K562 (cell line): ENCODE data around the gene SORCS2. TPM values are rescaled to one million over a fixed set of nuclear protein-coding genes. Genes with fewer than 3 reads are reported as not detected.

ENCODE experiments used
- ATAC-seq: fragments of 200-7000 bp; cut with Tn5 transposase; 3 replicates; pipeline ENCODE4 v1.9.1; 2020; ENCODE audit warnings: moderate library complexity
- BruUV-seq: library from RNA; stranded (reverse); fragments of 400-500 nt; replicated peaks from 2 replicates; lab custom pipeline; 2021; lab: Mats Ljungman, UMichigan
- CTCF ChIA-PET: fragments of 300-600 bp; formaldehyde crosslinking; extraction: SDS; loops from one replicate; lab custom pipeline; 2021; ENCODE audit warnings: low intra/inter-chr PET ratio; lab: Yijun Ruan, JAX
- POLR2A ChIA-PET: fragments of 300-600, 350-650 bp; sonication (Branson Sonifier 250); formaldehyde crosslinking; extraction: SDS; loops from one replicate; lab custom pipeline; 2021; ENCODE audit warnings: antibody characterized with exemption, inconsistent platforms; lab: Yijun Ruan, JAX
- DNase-seq, 4 experiments: peaks; one replicate each; pipeline versions ENCODE4 v3.0.0 to v3.0.0-alpha.2; 2011 to 2018; ENCODE audit warnings: low spot score in 3 of 4, mixed read lengths in 3 of 4; ENCODE audit errors: extremely low read depth in 1 of 4
- FAIRE-seq: peaks from 2 replicates; lab custom pipeline; 2011; peaks lifted over from hg19 to GRCh38; lab: Jason Lieb, UNC
- H2AFZ ChIP-seq: 2 replicates; pipeline ENCODE4 v1.6.0; 2011; ENCODE audit warnings: low read depth, low read length, control low read depth, inconsistent platforms
- H3K27ac ChIP-seq: fragments of 200-600 bp; 3 replicates; pipeline ENCODE4 v1.8.0; 2011; ENCODE audit warnings: low read depth, mild to moderate bottlenecking, control low read depth, inconsistent platforms, low read length, moderate library complexity, mixed read lengths; ENCODE audit errors: extremely low read depth
- H3K27me3 ChIP-seq, 2 experiments: fragments of 300-600 bp in 1 of 2; 2 replicates in 1 of 2; 3 replicates in 1 of 2; pipeline versions ENCODE4 v1.6.0 to v1.8.0; 2011; ENCODE audit warnings: inconsistent platforms in 2 of 2, low read length in 2 of 2, mild to moderate bottlenecking in 1 of 2, mixed read lengths in 1 of 2, moderate library complexity in 1 of 2; ENCODE audit not compliant: control insufficient read depth in 2 of 2, insufficient read depth in 2 of 2
- H3K36me3 ChIP-seq: fragments of 300-600 bp; 3 replicates; pipeline ENCODE4 v1.8.0; 2011; ENCODE audit warnings: mild to moderate bottlenecking, low read length, inconsistent platforms; ENCODE audit not compliant: control insufficient read depth, insufficient read depth
- H3K4me1 ChIP-seq, 2 experiments: fragments of 200-600 bp in 1 of 2; replicated peaks in 1 of 2; 2 replicates in 1 of 2; 3 replicates in 1 of 2; pipeline versions ENCODE4 v1.5.1 to v1.8.0; 2011; ENCODE audit warnings: inconsistent platforms in 2 of 2, low read length in 2 of 2, mild to moderate bottlenecking in 1 of 2, mixed read lengths in 1 of 2, moderate library complexity in 1 of 2; ENCODE audit not compliant: control insufficient read depth in 2 of 2, insufficient read depth in 2 of 2
- H3K4me2 ChIP-seq: 2 replicates; pipeline ENCODE4 v1.6.1; 2011; ENCODE audit warnings: low read length, control low read depth, inconsistent platforms, mixed read lengths; ENCODE audit not compliant: insufficient read depth
- H3K4me3 ChIP-seq: fragments of 200-600 bp; sonication (generic), shearing (Covaris generic); 2 replicates; pipeline ENCODE4 v1.5.1; 2016; ENCODE audit warnings: control low read depth, inconsistent platforms
- H3K79me2 ChIP-seq: fragments of 200-600 bp; 3 replicates; pipeline ENCODE4 v1.8.0; 2011; ENCODE audit warnings: low read length, inconsistent platforms; ENCODE audit not compliant: control insufficient read depth, insufficient read depth
- H3K9ac ChIP-seq, 2 experiments: 2 replicates each; pipeline versions ENCODE4 v1.6.0 to v1.6.1; 2011; ENCODE audit warnings: low read depth in 2 of 2, low read length in 2 of 2, control low read depth in 1 of 2, inconsistent platforms in 1 of 2, mild to moderate bottlenecking in 1 of 2, mixed read lengths in 1 of 2; ENCODE audit not compliant: insufficient read depth in 1 of 2
- H3K9me1 ChIP-seq: one replicate; pipeline ENCODE4 v1.6.0; 2011; ENCODE audit warnings: inconsistent platforms, mild to moderate bottlenecking, low read length, moderate library complexity; ENCODE audit not compliant: control insufficient read depth, insufficient read depth
- H3K9me3 ChIP-seq: replicated peaks from 2 replicates; pipeline ENCODE4 v1.5.1; 2011; ENCODE audit warnings: low read depth, low read length, inconsistent platforms; ENCODE audit not compliant: control insufficient read depth, insufficient read depth
- H4K20me1 ChIP-seq: replicated peaks from 2 replicates; pipeline ENCODE4 v1.6.1; 2011; ENCODE audit warnings: low read length, inconsistent platforms, mixed read lengths; ENCODE audit not compliant: control insufficient read depth, insufficient read depth
- CREB1 ChIP-seq, 2 experiments: sonication (generic) in 1 of 2; formaldehyde crosslinking in 1 of 2; IDR thresholded peaks; 2 replicates each; pipeline versions ENCODE4 v1.6.1 to v1.8.0; 2012 to 2022; ENCODE audit warnings: inconsistent platforms in 1 of 2, mild to moderate bottlenecking in 1 of 2, missing genetic modification reagents in 1 of 2, moderate library complexity in 1 of 2
- DNMT1 ChIP-seq: fragments of 450-650 bp; IDR thresholded peaks from 2 replicates; pipeline ENCODE4 v1.6.1; 2016; ENCODE audit warnings: antibody characterized with exemption, mild to moderate bottlenecking
- GATAD2A ChIP-seq: fragments of 450-650 bp; IDR thresholded peaks from 2 replicates; pipeline ENCODE4 v1.6.1; 2017
- HIVEP1 ChIP-seq: fragments of 250-450 bp; sonication (Bioruptor Pico); IDR thresholded peaks from 2 replicates; pipeline ENCODE4 v1.4.0; 2020; ENCODE audit warnings: mild to moderate bottlenecking
- HMGN3 ChIP-seq: IDR thresholded peaks from 2 replicates; pipeline ENCODE4 v1.6.1; 2011; ENCODE audit warnings: borderline replicate concordance, low read depth, mild to moderate bottlenecking, mixed read lengths, low read length; ENCODE audit not compliant: insufficient read length; ENCODE audit errors: extremely low read depth
- KAT7 ChIP-seq: sonication (generic); formaldehyde crosslinking; IDR thresholded peaks from 2 replicates; pipeline ENCODE4 v1.8.0; 2022; ENCODE audit warnings: missing genetic modification reagents, mild to moderate bottlenecking, borderline replicate concordance
- KAT8 ChIP-seq: fragments of 450-650 bp; IDR thresholded peaks from 2 replicates; pipeline ENCODE4 v1.6.1; 2016; ENCODE audit warnings: low read depth, mild to moderate bottlenecking
- LCOR ChIP-seq: sonication (generic); formaldehyde crosslinking; IDR thresholded peaks from 2 replicates; pipeline ENCODE4 v1.8.0; 2022; ENCODE audit warnings: mild to moderate bottlenecking, missing genetic modification reagents
- NFE2L1 ChIP-seq: fragments of 450-650 bp; IDR thresholded peaks from 2 replicates; pipeline ENCODE4 v1.6.1; 2016; ENCODE audit warnings: missing genetic modification characterization, low read depth, mild to moderate bottlenecking, missing compliant biosample characterization, moderate library complexity, borderline replicate concordance
- NRF1 ChIP-seq, 2 experiments: fragments of 450-650 bp; IDR thresholded peaks in 1 of 2; conservative IDR thresholded peaks in 1 of 2; 2 replicates each; pipeline ENCODE4 v1.6.1; 2014; ENCODE audit warnings: mild to moderate bottlenecking in 2 of 2
- RAD51 ChIP-seq: fragments of 450-650 bp; IDR thresholded peaks from 2 replicates; pipeline ENCODE4 v1.7.1; 2016; ENCODE audit warnings: low read depth, mild to moderate bottlenecking, borderline replicate concordance
- SMARCA4 ChIP-seq: fragments of 450-650 bp; IDR thresholded peaks from 2 replicates; pipeline ENCODE4 v1.6.1; 2016
- TAF9B ChIP-seq: fragments of 450-650 bp; IDR thresholded peaks from 2 replicates; pipeline ENCODE4 v1.6.1; 2018; ENCODE audit warnings: mild to moderate bottlenecking; ENCODE audit not compliant: partially characterized antibody
- ZNF133 ChIP-seq: fragments of 250-450 bp; sonication (Bioruptor Pico); IDR thresholded peaks from 2 replicates; pipeline ENCODE4 v1.4.0; 2020; ENCODE audit warnings: mild to moderate bottlenecking
- ZNF174 ChIP-seq: fragments of 250-450 bp; sonication (Bioruptor Pico); IDR thresholded peaks from 2 replicates; pipeline ENCODE4 v1.4.0; 2020; ENCODE audit warnings: mild to moderate bottlenecking
- ZNF316 ChIP-seq: fragments of 450-650 bp; IDR thresholded peaks from 2 replicates; pipeline ENCODE4 v1.6.1; 2016
- ZNF79 ChIP-seq: fragments of 250-450 bp; sonication (Bioruptor Pico); IDR thresholded peaks from 2 replicates; pipeline ENCODE4 v1.4.0; 2020; ENCODE audit warnings: low read depth, mild to moderate bottlenecking, moderate library complexity
- WGBS: fragments of 100-300 bp; shearing (Covaris generic); methylation state at CpG from one replicate; pipeline ENCODE4 v1.1.6; 2016; ENCODE audit warnings: low coverage, mixed read lengths; ENCODE audit not compliant: insufficient coverage; ENCODE audit errors: missing lambda C conversion rate; 5-methylcytosine and 5-hydroxymethylcytosine counted together
- in situ Hi-C: fragments of 300-500 bp; cut with MboI; formaldehyde crosslinking; loops from 4 replicates; pipeline ENCODE4 v1.15.0; 2018; ENCODE audit warnings: inconsistent platforms, mixed read lengths
- intact Hi-C: fragments of 100-400 bp; cut with micrococcal nuclease; formaldehyde crosslinking; loops from 2 replicates; pipeline ENCODE4 v1.14.2; 2022
- polyA plus RNA-seq, 8 experiments: library from polyadenylated mRNA; depleted of rRNA in 4 of 8; stranded (reverse) in 5 of 8; unstranded in 3 of 8; fragments of >200 nt; fragmentation: Nextera tagmentation in 2 of 8; fragmentation: Illumina TruSeq in 1 of 8; extraction: Ambion mirVana in 2 of 8; extraction: Trizol in 1 of 8; gene quantifications; 2 replicates each; pipeline versions ENCODE4 v1.2.1 to v1.2.3, GENCODE V29; 2011 to 2014; ENCODE audit warnings: inconsistent platforms in 1 of 8, missing spikeins in 1 of 8
- total RNA-seq, 7 experiments: library from RNA; depleted of rRNA in 6 of 7; stranded (reverse); fragments of >200 nt in 6 of 7; fragmentation: Illumina TruSeq in 2 of 7; extraction: Trizol in 2 of 7; gene quantifications; 2 replicates each; pipeline versions ENCODE4 v1.2.1 to v1.2.3, GENCODE V29; 2011 to 2021; ENCODE audit warnings: low replicate concordance in 1 of 7

The SORCS2 gene
- total and polyA plus RNA-seq, 9 of the 15 experiments (the other 6 are each of a cell fraction or from before 2014, with no cell fraction given), result not detected

- in situ Hi-C loops (no loop called here), intact Hi-C loops (no loop called here)
- DNase-seq (no peak), ATAC-seq (no peak), FAIRE-seq (no peak)
- Histone ChIP-seq H3K9ac (no peak overlapping the region), H3K36me3 (no peaks in the 10 kb centered on the region), H3K79me2 (no peaks in the 10 kb centered on the region), H3K27me3 (peaks cover 10 to 39% of the 10 kb centered on the region in 2 experiments; a peak in 3 of 5 replicates), H3K4me2 (no peak overlapping the region), H3K9me1 (no peaks in the 10 kb centered on the region), H4K20me1 (peaks cover 10% of the 10 kb centered on the region), H3K27ac (no peak overlapping the region), H2AFZ (no peak overlapping the region), H3K4me1 (no peaks in the 10 kb centered on the region; a peak in 1 of 5 replicates), H3K9me3 (no peaks in the 10 kb centered on the region), H3K4me3 (no peak overlapping the region)
- no TSS peak for BruUV-seq
- WGBS, result 3% methylated on average over 19 of the region's 27 CpGs
- ChIA-PET POLR2A (no interaction called here), CTCF (no interaction called here)
- no peak for TF ChIP-seq ZNF79
- no peak for TF ChIP-seq TAF9B
- no peak for TF ChIP-seq ZNF316
- TF ChIP-seq ZNF133 (CRISPR knock-in tag), result no peak
- TF ChIP-seq ZNF174 (CRISPR knock-in tag), result no peak
- TF ChIP-seq GATAD2A, result no peak
Observed at GRCh38 chr4:7510066-7510465, 317.7 kb downstream of the SORCS2 start.

- H3K36me3 ChIP-seq, result no peaks in the 10 kb centered on the region
- no peak for ATAC-seq
- ChIA-PET POLR2A (no interaction called here), CTCF (no interaction called here)
- peaks cover 10% of the 10 kb centered on the region for H4K20me1 ChIP-seq
- no peaks in the 10 kb centered on the region for H3K9me1 ChIP-seq
- no peak for TF ChIP-seq NRF1 (conservative IDR thresholded peaks at IDR 0.05 in 1 of 2, IDR thresholded peaks at IDR 0.05 in 1 of 2)
- TF ChIP-seq HIVEP1 (CRISPR knock-in tag), result no peak
- no peak for TF ChIP-seq KAT8
- no peak for TF ChIP-seq SMARCA4
- no peak for TF ChIP-seq HMGN3
- TF ChIP-seq DNMT1, result no peak
- TF ChIP-seq RAD51, result no peak
- no peak for TF ChIP-seq KAT7 (CRISPR knock-in tag)
- TF ChIP-seq CREB1 (IDR thresholded peaks at IDR 0.05), result no peak
- no peak for TF ChIP-seq CREB1 (CRISPR knock-in tag; IDR thresholded peaks at IDR 0.05)
- no peak for TF ChIP-seq LCOR (CRISPR knock-in tag)
- no peak for TF ChIP-seq NFE2L1 (tag)
- DNase-seq, result no peak
- peaks cover 10 to 39% of the 10 kb centered on the region in 2 experiments; a peak in 3 of 5 replicates for H3K27me3 ChIP-seq
- in situ Hi-C loops (no loop called here), intact Hi-C loops (no loop called here)
- no peak overlapping the region for H3K9ac ChIP-seq
- WGBS, result 2% methylated on average over 29 of the region's 30 CpGs
- BruUV-seq, result no TSS peak
- no peak for FAIRE-seq
- H2AFZ ChIP-seq, result no peak overlapping the region
- no peak overlapping the region for H3K27ac ChIP-seq
- H3K9me3 ChIP-seq, result no peaks in the 10 kb centered on the region
- H3K4me3 ChIP-seq, result no peak overlapping the region
- H3K79me2 ChIP-seq, result no peaks in the 10 kb centered on the region
- H3K4me1 ChIP-seq, result no peaks in the 10 kb centered on the region; a peak in 1 of 5 replicates
- no peak overlapping the region for H3K4me2 ChIP-seq
Observed at GRCh38 chr4:7510538-7510937, 318.2 kb downstream of the SORCS2 start.
